GM12875 (cell line): ENCODE measurements around the gene TEX28.
"Not testable (repeated sequence)": the region's sequence is repeated elsewhere in the genome, so short reads cannot be mapped to it uniquely, and the experiment has no call there.

Experiments
- H3K4me3 ChIP-seq: one replicate; pipeline ENCODE4 v1.5.1; 2011; ENCODE audit warnings: low read depth, low read length, control low read depth

Gene TEX28

DNA sequence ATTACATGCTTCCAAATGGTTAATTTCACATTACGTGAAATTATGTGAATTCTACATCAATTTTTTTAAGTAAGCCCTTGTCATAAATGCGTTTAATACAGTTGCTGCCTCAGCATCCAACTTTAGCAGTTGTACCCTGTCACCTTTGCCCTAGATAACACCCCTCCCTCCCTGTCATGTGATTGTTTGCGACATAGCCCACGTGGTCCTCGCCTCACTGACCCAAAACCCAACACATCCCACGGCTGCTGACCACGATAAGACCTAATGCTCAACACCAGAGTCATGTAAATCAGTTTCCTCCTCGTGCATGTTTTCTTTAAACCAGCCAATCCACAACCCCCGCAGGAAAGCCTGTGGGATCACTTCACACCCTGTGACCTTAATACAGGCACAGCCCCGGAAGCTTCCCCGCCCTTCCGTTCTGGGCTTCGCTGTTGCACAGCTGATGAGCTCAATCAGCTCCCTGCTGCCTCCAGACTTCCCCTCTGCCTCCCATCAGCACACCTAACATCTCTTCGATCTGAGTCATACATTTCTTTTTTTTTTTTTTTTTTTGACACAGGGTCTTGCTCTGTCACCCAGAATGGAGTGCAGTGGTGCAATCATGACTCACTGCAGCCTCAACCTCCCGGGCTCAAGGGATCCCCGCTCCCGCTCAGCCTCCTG lies 47.4 kb downstream of the TEX28 start:
- H3K4me3 ChIP-seq = not testable (repeated sequence)

DNA sequence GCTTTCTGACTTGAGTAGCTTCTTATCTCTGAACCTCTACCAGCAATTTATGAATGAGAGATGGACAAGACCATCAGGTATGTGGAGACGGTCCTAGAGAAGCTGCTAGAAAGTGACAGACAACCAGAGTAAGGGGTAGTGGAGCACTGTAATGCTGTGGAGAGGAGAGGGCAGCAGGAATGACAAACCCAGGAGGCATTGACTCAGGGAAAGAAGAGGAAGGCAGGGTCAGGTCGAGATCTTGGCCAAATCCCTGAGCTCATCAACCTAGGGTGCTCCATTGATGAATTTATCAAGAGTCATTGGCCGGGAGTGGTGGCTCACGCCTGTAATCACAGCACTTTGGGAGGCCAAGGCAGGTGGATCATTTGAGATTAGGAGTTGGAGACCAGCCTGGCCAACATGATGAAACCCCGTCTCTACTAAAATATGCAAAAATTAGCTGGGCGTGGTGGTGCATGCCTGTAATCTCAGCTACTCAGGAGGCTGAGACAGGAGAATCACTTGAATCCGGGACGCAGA lies 54.9 kb downstream of the TEX28 start:
- H3K4me3 ChIP-seq = not testable (repeated sequence)

DNA sequence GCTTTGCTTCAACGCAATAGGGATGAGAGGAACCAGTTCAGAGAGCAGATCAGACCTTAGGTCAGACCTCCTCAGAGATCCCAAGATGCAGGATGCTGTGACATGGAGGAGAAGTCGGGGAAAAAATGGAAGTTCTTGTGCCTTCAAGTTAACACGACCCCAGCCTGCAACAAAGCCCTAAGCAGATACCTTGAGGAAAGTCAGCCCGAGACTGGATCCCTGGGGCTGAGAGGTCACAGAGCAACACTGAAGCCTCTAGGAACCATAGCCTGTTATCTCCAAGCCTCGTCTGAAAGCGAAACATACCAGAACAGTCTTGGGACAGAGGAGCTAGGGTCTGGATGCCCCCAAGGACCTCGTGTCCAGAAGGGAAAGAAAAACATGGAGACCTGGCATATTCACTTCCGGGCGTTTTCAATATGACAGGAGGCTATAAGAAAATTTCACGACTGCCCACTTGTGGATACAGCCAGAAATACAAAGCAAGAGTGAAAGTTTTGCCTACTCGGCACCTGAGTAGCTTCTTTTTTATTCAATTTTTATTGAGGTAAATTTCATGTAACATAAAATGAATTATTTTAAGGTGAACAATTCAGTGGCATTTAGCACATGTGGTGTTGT lies 55.9 kb downstream of the TEX28 start:
- not testable (repeated sequence) for H3K4me3 ChIP-seq

DNA sequence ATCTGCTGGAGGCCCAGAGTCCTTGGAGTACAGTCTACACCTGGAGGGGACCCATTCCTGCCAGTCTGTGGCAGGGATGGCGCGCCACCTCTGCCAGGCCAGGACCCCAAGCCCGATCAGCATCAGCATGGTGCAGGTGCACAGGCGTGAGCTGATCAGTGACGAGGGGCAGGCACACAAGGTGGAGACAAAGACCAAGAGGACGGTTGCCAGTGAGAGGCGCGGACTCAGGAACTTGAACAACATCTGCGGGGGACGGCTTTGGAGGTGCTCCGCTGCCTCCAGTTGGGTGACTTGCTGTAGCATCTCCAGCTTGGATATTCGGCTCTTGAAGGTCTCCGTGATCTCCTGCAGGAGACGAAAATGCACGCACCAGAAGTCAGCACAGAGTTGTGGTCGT lies 61.3 kb downstream of the TEX28 start:
- not testable (repeated sequence) for H3K4me3 ChIP-seq

DNA sequence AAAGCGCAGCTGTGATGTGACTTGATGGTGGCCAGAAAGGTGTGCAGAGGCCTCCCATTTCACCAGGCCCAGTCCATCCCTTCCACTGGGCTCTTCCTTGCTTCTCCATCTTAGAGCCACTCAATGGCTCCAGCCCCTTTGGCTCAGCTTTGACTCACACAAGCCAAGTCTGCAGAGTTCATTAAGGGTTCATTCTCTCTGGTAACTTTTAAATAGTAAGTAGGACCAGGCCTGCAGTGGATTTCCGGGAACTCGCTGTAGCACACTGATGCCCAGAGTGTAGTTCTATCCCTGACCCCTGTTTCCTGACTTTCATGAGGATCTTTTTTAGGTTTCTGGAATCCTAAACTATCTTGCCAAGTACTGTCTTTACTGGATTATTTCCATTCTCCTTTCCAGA lies 63.5 kb downstream of the TEX28 start:
- not testable (repeated sequence) for H3K4me3 ChIP-seq

DNA sequence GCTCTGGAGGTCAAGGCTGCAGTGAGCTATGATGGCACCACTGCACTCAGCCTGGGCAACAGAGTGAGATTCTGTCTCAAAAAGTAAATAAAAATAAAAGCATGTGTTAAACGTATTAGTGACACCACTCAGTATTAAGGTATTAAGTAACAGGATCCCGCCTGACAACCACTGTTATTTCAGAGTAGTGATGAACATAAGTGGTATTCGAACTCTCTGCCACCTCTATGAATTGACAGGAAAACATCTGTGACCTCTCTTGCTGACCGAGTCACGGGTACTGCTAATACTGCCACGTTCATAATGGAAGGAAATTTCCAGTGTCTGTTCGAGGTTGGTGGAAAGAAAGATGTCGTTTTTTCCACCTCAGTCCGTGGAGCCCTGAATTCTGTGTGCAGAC lies 68.2 kb downstream of the TEX28 start:
- H3K4me3 ChIP-seq = not testable (repeated sequence)

DNA sequence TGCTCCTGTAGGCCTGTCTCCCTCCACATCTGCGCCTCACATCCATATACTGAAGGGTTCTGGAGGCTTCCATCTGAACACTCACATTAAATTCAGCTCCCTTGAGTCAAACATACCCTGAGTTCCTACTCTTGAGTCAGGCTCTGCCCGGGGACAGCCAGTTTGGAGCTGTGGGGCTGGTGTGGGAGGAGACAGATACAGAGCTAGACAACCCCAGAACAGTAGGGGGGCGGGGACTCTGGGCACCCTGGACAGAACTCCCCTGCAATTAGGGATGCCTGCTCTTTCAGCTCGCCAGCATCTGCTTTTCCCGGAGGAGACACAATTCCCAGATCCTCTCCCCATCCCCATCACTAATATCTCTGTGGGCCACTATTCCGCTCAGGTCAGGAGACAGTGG lies 69.6 kb downstream of the TEX28 start:
- not testable (repeated sequence) for H3K4me3 ChIP-seq
